ENCODE data around the gene SEL1L.
"Not testable (repeated sequence)": the region's sequence is repeated elsewhere in the genome, so short reads cannot be mapped to it uniquely, and the experiment has no call there.

DNA sequence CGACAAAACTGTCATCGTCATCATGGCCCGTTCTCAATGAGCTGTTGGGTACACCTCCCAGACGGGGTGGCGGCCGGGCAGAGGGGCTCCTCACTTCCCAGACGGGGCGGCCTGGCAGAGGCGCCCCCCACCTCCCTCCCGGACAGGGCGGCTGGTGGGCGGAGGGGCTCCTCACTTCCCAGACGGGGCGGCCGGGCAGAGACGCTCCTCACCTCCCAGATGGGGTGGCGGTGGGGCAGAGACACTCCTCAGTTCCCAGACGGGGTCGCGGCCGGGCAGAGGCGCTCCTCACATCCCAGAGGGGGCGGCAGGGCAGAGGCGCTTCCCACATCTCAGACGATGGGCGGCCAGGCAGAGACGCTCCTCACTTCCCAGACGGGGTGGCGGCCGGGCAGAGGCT lies 71.3 kb downstream of the SEL1L start:
- not testable (repeated sequence) for TF ChIP-seq POLR2A, CTCF (IDR thresholded peaks at IDR 0.05)

Measured in Peyer's patch (tissue), 4 donors.